ENCODE measurements around the gene KCNK13. TPM values are rescaled to one million over a fixed set of nuclear protein-coding genes. Genes with fewer than 3 reads are reported as not detected.

KCNK13 gene
- total and polyA plus RNA-seq, 3 experiments from 2014 or later: 0.09 to 0.16 TPM; not detected in 1

Other genes starting within 250 kb of the KCNK13 start
- 10 to 100 TPM in 1 of 2 experiments, 1 to 10 TPM in 1; 9.8 to 12.1 TPM for gene EFCAB11, start 107.3 kb upstream of the KCNK13 start, total RNA-seq
- 2.0 TPM for gene EFCAB11, start 107.3 kb upstream of the KCNK13 start, polyA plus RNA-seq
- gene TDP1, start 106.1 kb upstream of the KCNK13 start, total RNA-seq: 10 to 100 TPM; 82.2 to 84.2 TPM
- gene TDP1, start 106.1 kb upstream of the KCNK13 start, polyA plus RNA-seq: 38.7 TPM
- gene PSMC1, start 194.6 kb downstream of the KCNK13 start, total RNA-seq: 100 to 1,000 TPM; 133 to 140 TPM
- gene PSMC1, start 194.6 kb downstream of the KCNK13 start, polyA plus RNA-seq: 111 TPM